WERI-Rb-1 (cell line): ENCODE results near the gene CLDN17.

ENCODE experiments used
- DNase-seq: peaks from one replicate; pipeline ENCODE4 v3.0.0-alpha.2; 2020
- H3K27ac ChIP-seq: fragments of 250-450 bp; sonication (Bioruptor Pico); 2 replicates; pipeline ENCODE4 v1.5.1; 2020; ENCODE audit warnings: mild to moderate bottlenecking, moderate library complexity
- H3K27me3 ChIP-seq: fragments of 250-450 bp; sonication (Bioruptor Pico); 2 replicates; pipeline ENCODE4 v1.5.1; 2021; ENCODE audit warnings: mild to moderate bottlenecking, low read depth, moderate library complexity; ENCODE audit not compliant: insufficient read depth, severe bottlenecking
- H3K36me3 ChIP-seq: fragments of 250-450 bp; sonication (Bioruptor Pico); 2 replicates; pipeline ENCODE4 v1.5.1; 2020; ENCODE audit warnings: mild to moderate bottlenecking, moderate library complexity
- H3K4me3 ChIP-seq: 2 replicates; pipeline ENCODE4 v1.5.1; 2011; ENCODE audit warnings: low read depth, mild to moderate bottlenecking, control low read depth, low read length
- H3K9me3 ChIP-seq: fragments of 250-450 bp; sonication (Bioruptor Pico); 2 replicates; pipeline ENCODE4 v1.5.1; 2021; ENCODE audit warnings: mild to moderate bottlenecking, moderate library complexity; ENCODE audit not compliant: severe bottlenecking
- CTCF ChIP-seq: IDR thresholded peaks from 2 replicates; pipeline ENCODE4 v1.5.1; 2011; ENCODE audit warnings: low read depth, mild to moderate bottlenecking, control low read depth, inconsistent platforms, low read length

The CLDN17 gene

GRCh38 chr21:30206551-30207251, 40.1 kb upstream of the CLDN17 start:
- Histone ChIP-seq H3K36me3 (no peaks in the 10 kb centered on the region), H3K4me3 (no peak overlapping the region), H3K27me3 (no peaks in the 10 kb centered on the region), H3K27ac (no peak overlapping the region), H3K9me3 (no peaks in the 10 kb centered on the region)
- no peak for DNase-seq
- TF ChIP-seq CTCF = no peak

- TF ChIP-seq CTCF = no peak
- no peak overlapping the region for H3K27ac ChIP-seq
- H3K27me3 ChIP-seq = no peaks in the 10 kb centered on the region
These were observed 33.4 kb upstream of the CLDN17 start for GRCh38 chr21:30200000-30200399.

GRCh38 chr21:30194701-30195299, 28.2 kb upstream of the CLDN17 start:
- Histone ChIP-seq H3K36me3 (no peaks in the 10 kb centered on the region), H3K27ac (no peak overlapping the region), H3K27me3 (no peaks in the 10 kb centered on the region), H3K9me3 (no peaks in the 10 kb centered on the region), H3K4me3 (no peak overlapping the region)
- peak; percentile 49 for DNase-seq
- TF ChIP-seq CTCF = peak; percentile 50

More at GRCh38 chr21:30200000-30200399, 33.4 kb upstream of the CLDN17 start:
- H3K9me3 ChIP-seq = peaks cover 6% of the 10 kb centered on the region
- no peaks in the 10 kb centered on the region for H3K36me3 ChIP-seq
- DNase-seq = no peak
- H3K4me3 ChIP-seq = no peak overlapping the region

GRCh38 chr21:30193201-30193600, 26.6 kb upstream of the CLDN17 start:
- Histone ChIP-seq H3K27me3 (no peaks in the 10 kb centered on the region), H3K9me3 (no peaks in the 10 kb centered on the region), H3K27ac (no peak overlapping the region), H3K36me3 (no peaks in the 10 kb centered on the region), H3K4me3 (no peak overlapping the region)
- TF ChIP-seq CTCF = no peak
- no peak for DNase-seq

GRCh38 chr21:30190554-30190953, 23.9 kb upstream of the CLDN17 start:
- Histone ChIP-seq H3K9me3 (no peaks in the 10 kb centered on the region), H3K27ac (no peak overlapping the region), H3K36me3 (no peaks in the 10 kb centered on the region), H3K4me3 (no peak overlapping the region), H3K27me3 (no peaks in the 10 kb centered on the region)
- DNase-seq = no peak
- no peak for TF ChIP-seq CTCF
